Suprapubic skin (tissue), 3 donors: ENCODE results near the gene LDB2.

ENCODE experiments used
- POLR2A ChIP-seq, 2 donors: fragments of 450-650 bp; IDR thresholded peaks; one replicate each; pipeline ENCODE4 v1.6.1; 2017; ENCODE audit warnings: antibody characterized with exemption in 2 of 2, mild to moderate bottlenecking in 2 of 2, moderate library complexity in 2 of 2
- TF ChIP-seq, protein P1 (sequence below), 2 donors: fragments of 200-600 bp in 1 of 2; fragments of 450-650 bp in 1 of 2; sonication (generic) in 1 of 2; IDR thresholded peaks; one replicate each; pipeline ENCODE4 v1.5.1; 2016 to 2019; ENCODE audit warnings: antibody characterized with exemption in 2 of 2, mild to moderate bottlenecking in 1 of 2, moderate library complexity in 1 of 2

GRCh38 chr4:16590797-16591196, 307.6 kb downstream of the LDB2 start:
- TF ChIP-seq, protein P1, sequence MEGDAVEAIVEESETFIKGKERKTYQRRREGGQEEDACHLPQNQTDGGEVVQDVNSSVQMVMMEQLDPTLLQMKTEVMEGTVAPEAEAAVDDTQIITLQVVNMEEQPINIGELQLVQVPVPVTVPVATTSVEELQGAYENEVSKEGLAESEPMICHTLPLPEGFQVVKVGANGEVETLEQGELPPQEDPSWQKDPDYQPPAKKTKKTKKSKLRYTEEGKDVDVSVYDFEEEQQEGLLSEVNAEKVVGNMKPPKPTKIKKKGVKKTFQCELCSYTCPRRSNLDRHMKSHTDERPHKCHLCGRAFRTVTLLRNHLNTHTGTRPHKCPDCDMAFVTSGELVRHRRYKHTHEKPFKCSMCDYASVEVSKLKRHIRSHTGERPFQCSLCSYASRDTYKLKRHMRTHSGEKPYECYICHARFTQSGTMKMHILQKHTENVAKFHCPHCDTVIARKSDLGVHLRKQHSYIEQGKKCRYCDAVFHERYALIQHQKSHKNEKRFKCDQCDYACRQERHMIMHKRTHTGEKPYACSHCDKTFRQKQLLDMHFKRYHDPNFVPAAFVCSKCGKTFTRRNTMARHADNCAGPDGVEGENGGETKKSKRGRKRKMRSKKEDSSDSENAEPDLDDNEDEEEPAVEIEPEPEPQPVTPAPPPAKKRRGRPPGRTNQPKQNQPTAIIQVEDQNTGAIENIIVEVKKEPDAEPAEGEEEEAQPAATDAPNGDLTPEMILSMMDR (IDR thresholded peaks at IDR 0.05) = no peak
- TF ChIP-seq POLR2A (IDR thresholded peaks at IDR 0.05) = no peak
